Smooth muscle cell (in vitro differentiated cells): ENCODE data around the gene TRNAU1AP. TPM values are rescaled to one million over a fixed set of nuclear protein-coding genes. Genes with fewer than 3 reads are reported as not detected.
A peak's percentile ranks its signal among the peaks of the same experiment; 100 is the strongest.
"Not testable (repeated sequence)": the region's sequence is repeated elsewhere in the genome, so short reads cannot be mapped to it uniquely, and the experiment has no call there.

Experiments used
- DNase-seq: peaks from one replicate; lab custom pipeline; 2025; ENCODE audit not compliant: unreplicated experiment; lab: John Stamatoyannopoulos, UW
- H2AFZ ChIP-seq: fragments of 200-600 bp; sonication (generic); 2 replicates; pipeline ENCODE4 v1.6.0; 2016; ENCODE audit warnings: antibody characterized with exemption, low read depth, mild to moderate bottlenecking
- H3F3A ChIP-seq: fragments of 200-600 bp; sonication (generic); 2 replicates; pipeline ENCODE4 v1.6.0; 2017; ENCODE audit warnings: antibody characterized with exemption, low read depth
- H3K27ac ChIP-seq: fragments of 200-600 bp; sonication (generic); 2 replicates; pipeline ENCODE4 v1.5.1; 2016; ENCODE audit warnings: low read depth, mild to moderate bottlenecking
- H3K27me3 ChIP-seq: fragments of 200-600 bp; sonication (generic); 2 replicates; pipeline ENCODE4 v1.6.1; 2016; ENCODE audit warnings: low read depth, mild to moderate bottlenecking
- H3K36me3 ChIP-seq: fragments of 200-600 bp; sonication (generic); 2 replicates; pipeline ENCODE4 v1.5.1; 2016; ENCODE audit warnings: low read depth
- H3K4me1 ChIP-seq: fragments of 200-600 bp; sonication (generic); 2 replicates; pipeline ENCODE4 v1.5.1; 2016; ENCODE audit warnings: low read depth
- H3K4me2 ChIP-seq: fragments of 200-600 bp; sonication (generic); 2 replicates; pipeline ENCODE4 v1.6.0; 2016; ENCODE audit warnings: mild to moderate bottlenecking
- H3K4me3 ChIP-seq: fragments of 200-600 bp; sonication (generic); 2 replicates; pipeline ENCODE4 v1.5.1; 2016; ENCODE audit warnings: mild to moderate bottlenecking
- H3K79me2 ChIP-seq: fragments of 200-600 bp; sonication (generic); 2 replicates; pipeline ENCODE4 v1.6.0; 2016; ENCODE audit warnings: low read depth, mild to moderate bottlenecking
- H3K9ac ChIP-seq: fragments of 200-600 bp; sonication (generic); 2 replicates; pipeline ENCODE4 v1.6.0; 2016; ENCODE audit warnings: low read depth
- H3K9me3 ChIP-seq: fragments of 200-600 bp; sonication (generic); replicated peaks from 2 replicates; pipeline ENCODE4 v1.5.1; 2016; ENCODE audit warnings: low read depth
- H4K20me1 ChIP-seq: fragments of 200-600 bp; sonication (generic); 2 replicates; pipeline ENCODE4 v1.6.0; 2016; ENCODE audit warnings: low read depth
- CTCF ChIP-seq: fragments of 200-600 bp; sonication (generic); IDR thresholded peaks from 2 replicates; pipeline ENCODE4 v1.5.1; 2017; ENCODE audit warnings: borderline replicate concordance, mild to moderate bottlenecking, antibody characterized with exemption; ENCODE audit not compliant: insufficient read depth, poor library complexity, severe bottlenecking
- WGBS: methylation state at CpG from one replicate; pipeline ENCODE4 v1.1.7; 2016; ENCODE audit warnings: low lambda C conversion rate; 5-methylcytosine and 5-hydroxymethylcytosine counted together
- polyA plus RNA-seq: library from polyadenylated mRNA; unstranded; fragments of >200 nt; fragmentation: Nextera tagmentation; extraction: Ambion mirVana; gene quantifications from 2 replicates; pipeline ENCODE4 v1.2.1, GENCODE V29; 2016
- total RNA-seq: library from RNA; depleted of rRNA; stranded (reverse); fragments of >200 nt; gene quantifications from 2 replicates; pipeline ENCODE4 v1.2.3, GENCODE V29; 2014

TRNAU1AP gene
- total and polyA plus RNA-seq, 2 experiments from 2014 or later, result 12.0 to 13.8 TPM

- Histone ChIP-seq H3K4me2 (peak overlapping the region; percentile 99), H3K27ac (peak overlapping the region; percentile 75), H3K27me3 (no peaks in the 10 kb centered on the region), H3K79me2 (peaks cover 35% of the 10 kb centered on the region), H3K9ac (peak overlapping the region; percentile 85), H3K36me3 (no peaks in the 10 kb centered on the region), H4K20me1 (peaks cover 60% of the 10 kb centered on the region), H3K4me1 (peaks cover 7% of the 10 kb centered on the region), H3K4me3 (peak overlapping the region; percentile 92), H3F3A (peaks cover 35% of the 10 kb centered on the region), H2AFZ (no peak overlapping the region), H3K9me3 (no peaks in the 10 kb centered on the region)
- DNase-seq, result peak; percentile 82
- 2% methylated on average over 91 of the region's 92 CpGs for WGBS
- peak; percentile 99 for TF ChIP-seq CTCF
These were observed 34.7 kb upstream of the TRNAU1AP start for GRCh38 chr1:28518000-28518744.

- peaks cover 29% of the 10 kb centered on the region for H3F3A ChIP-seq
- no peak for DNase-seq
- H3K79me2 ChIP-seq, result peaks cover 35% of the 10 kb centered on the region
- H3K4me1 ChIP-seq, result peaks cover 7% of the 10 kb centered on the region
- H3K27ac ChIP-seq, result no peak overlapping the region
- 12% methylated on average over 21 of the region's 21 CpGs for WGBS
- no peak overlapping the region for H2AFZ ChIP-seq
- H4K20me1 ChIP-seq, result peaks cover 53% of the 10 kb centered on the region
- peak overlapping the region; percentile 99 for H3K4me2 ChIP-seq
- H3K9me3 ChIP-seq, result no peaks in the 10 kb centered on the region
- no peaks in the 10 kb centered on the region for H3K27me3 ChIP-seq
- TF ChIP-seq CTCF, result no peak
- peak overlapping the region; percentile 92 for H3K4me3 ChIP-seq
- peak overlapping the region; percentile 6 for H3K9ac ChIP-seq
- no peaks in the 10 kb centered on the region for H3K36me3 ChIP-seq
These were observed 34.0 kb upstream of the TRNAU1AP start for GRCh38 chr1:28518745-28519341.

GRCh38 chr1:28519946-28520725, 32.7 kb upstream of the TRNAU1AP start:
- H3K27me3 ChIP-seq, result no peaks in the 10 kb centered on the region
- H3K9ac ChIP-seq, result no peak overlapping the region
- no peaks in the 10 kb centered on the region for H3K36me3 ChIP-seq
- H3K4me3 ChIP-seq, result no peak overlapping the region
- H3F3A ChIP-seq, result peaks cover 23% of the 10 kb centered on the region
- no peak overlapping the region for H2AFZ ChIP-seq
- no peak for TF ChIP-seq CTCF
- peaks cover 42% of the 10 kb centered on the region for H4K20me1 ChIP-seq
- WGBS, result 85% methylated on average over 10 of the region's 10 CpGs
- H3K4me1 ChIP-seq, result peaks cover 7% of the 10 kb centered on the region
- peaks cover 35% of the 10 kb centered on the region for H3K79me2 ChIP-seq
- no peaks in the 10 kb centered on the region for H3K9me3 ChIP-seq
- DNase-seq, result no peak
- H3K4me2 ChIP-seq, result no peak overlapping the region
- H3K27ac ChIP-seq, result no peak overlapping the region

- not testable (repeated sequence) for DNase-seq, H3K4me1 ChIP-seq, H3K4me2 ChIP-seq, H3K9ac ChIP-seq, H3K4me3 ChIP-seq, H3K36me3 ChIP-seq, H3K27me3 ChIP-seq, H2AFZ ChIP-seq, H3K27ac ChIP-seq, H3K9me3 ChIP-seq
- Histone ChIP-seq H3F3A (peaks cover 17% of the 10 kb centered on the region), H4K20me1 (peaks cover 35% of the 10 kb centered on the region), H3K79me2 (peaks cover 35% of the 10 kb centered on the region)
- WGBS, result 95% methylated on average over 12 of the region's 12 CpGs
These were observed 32.1 kb upstream of the TRNAU1AP start for GRCh38 chr1:28520796-28521195.
